ENCODE results near the gene ARHGAP26.

ARHGAP26 gene

GRCh38 chr5:143213231-143213850 is 443.2 kb downstream of the ARHGAP26 start:
- DNase-seq (ENCODE audit: low spot score in 2 of 2) (no peak), ATAC-seq (ENCODE audit: low read depth) (no peak)
- H3K9me3 Mint-ChIP-seq = peaks cover 1% of the 10 kb centered on the region
- peaks cover 17% of the 10 kb centered on the region for H3K4me1 Mint-ChIP-seq
- no peak overlapping the region for H3K4me3 Mint-ChIP-seq
- H3K27me3 Mint-ChIP-seq = peaks cover 2% of the 10 kb centered on the region
- peaks cover 16% of the 10 kb centered on the region for H3K36me3 Mint-ChIP-seq
- no peak overlapping the region for H3K27ac Mint-ChIP-seq

GRCh38 chr5:143213851-143214363 is 443.7 kb downstream of the ARHGAP26 start:
- ATAC-seq (ENCODE audit: low read depth) (no peak), DNase-seq (ENCODE audit: low spot score in 2 of 2) (no peak)
- Mint-ChIP-seq H3K36me3 (peaks cover 16% of the 10 kb centered on the region), H3K9me3 (peaks cover 1% of the 10 kb centered on the region), H3K27me3 (peaks cover 2% of the 10 kb centered on the region), H3K27ac (no peak overlapping the region), H3K4me3 (no peak overlapping the region), H3K4me1 (peaks cover 17% of the 10 kb centered on the region)

GRCh38 chr5:143214458-143214857 is 444.3 kb downstream of the ARHGAP26 start:
- Mint-ChIP-seq H3K27ac (no peak overlapping the region), H3K27me3 (peaks cover 2% of the 10 kb centered on the region), H3K4me1 (peaks cover 17% of the 10 kb centered on the region), H3K9me3 (no peaks in the 10 kb centered on the region), H3K4me3 (no peak overlapping the region), H3K36me3 (peaks cover 14% of the 10 kb centered on the region)
- DNase-seq (ENCODE audit: low spot score in 2 of 2) (no peak), ATAC-seq (ENCODE audit: low read depth) (no peak)

- Mint-ChIP-seq H3K9me3 (no peaks in the 10 kb centered on the region), H3K4me3 (no peak overlapping the region), H3K36me3 (peaks cover 13% of the 10 kb centered on the region), H3K27me3 (peaks cover 2% of the 10 kb centered on the region), H3K27ac (no peak overlapping the region), H3K4me1 (peaks cover 17% of the 10 kb centered on the region)
- ATAC-seq (ENCODE audit: low read depth) (no peak), DNase-seq (ENCODE audit: low spot score in 2 of 2) (no peak)
Observed at GRCh38 chr5:143214890-143215289, 444.7 kb downstream of the ARHGAP26 start.

- Mint-ChIP-seq H3K4me3 (no peak overlapping the region), H3K9me3 (no peaks in the 10 kb centered on the region), H3K27ac (peak overlapping the region; percentile 39), H3K27me3 (no peaks in the 10 kb centered on the region), H3K4me1 (peaks cover 17% of the 10 kb centered on the region), H3K36me3 (peaks cover 10% of the 10 kb centered on the region)
- DNase-seq (ENCODE audit: low spot score in 2 of 2) = no peak
- ATAC-seq (ENCODE audit: low read depth) = no peak
Observed at GRCh38 chr5:143215690-143216089, 445.5 kb downstream of the ARHGAP26 start.

GRCh38 chr5:143216211-143216610 is 446.0 kb downstream of the ARHGAP26 start:
- no peaks in the 10 kb centered on the region for H3K9me3 Mint-ChIP-seq
- H3K4me1 Mint-ChIP-seq = peaks cover 17% of the 10 kb centered on the region
- ATAC-seq (ENCODE audit: low read depth) (no peak), DNase-seq (ENCODE audit: low spot score in 2 of 2) (no peak)
- peaks cover 10% of the 10 kb centered on the region for H3K36me3 Mint-ChIP-seq
- H3K27me3 Mint-ChIP-seq = no peaks in the 10 kb centered on the region
- no peak overlapping the region for H3K27ac Mint-ChIP-seq
- H3K4me3 Mint-ChIP-seq = no peak overlapping the region

GRCh38 chr5:143217065-143217803 is 447.1 kb downstream of the ARHGAP26 start:
- Mint-ChIP-seq H3K4me3 (no peak overlapping the region), H3K9me3 (no peaks in the 10 kb centered on the region), H3K36me3 (peaks cover 8% of the 10 kb centered on the region), H3K27me3 (no peaks in the 10 kb centered on the region), H3K27ac (no peak overlapping the region), H3K4me1 (peaks cover 23% of the 10 kb centered on the region)
- ATAC-seq (ENCODE audit: low read depth) (no peak), DNase-seq (ENCODE audit: low spot score in 2 of 2) (no peak)

- H3K4me1 Mint-ChIP-seq = peaks cover 29% of the 10 kb centered on the region
- H3K27ac Mint-ChIP-seq = no peak overlapping the region
- no peak for DNase-seq (ENCODE audit: low spot score in 2 of 2)
- peaks cover 8% of the 10 kb centered on the region for H3K36me3 Mint-ChIP-seq
- no peak overlapping the region for H3K4me3 Mint-ChIP-seq
- H3K9me3 Mint-ChIP-seq = no peaks in the 10 kb centered on the region
- no peak for ATAC-seq (ENCODE audit: low read depth)
- H3K27me3 Mint-ChIP-seq = no peaks in the 10 kb centered on the region
Observed at GRCh38 chr5:143217804-143218160, 447.6 kb downstream of the ARHGAP26 start.

- Mint-ChIP-seq H3K27ac (no peak overlapping the region), H3K27me3 (no peaks in the 10 kb centered on the region)
Observed at GRCh38 chr5:143218517-143219170, 448.5 kb downstream of the ARHGAP26 start.

GRCh38 chr5:143219696-143220095 is 449.5 kb downstream of the ARHGAP26 start:
- no peaks in the 10 kb centered on the region for H3K27me3 Mint-ChIP-seq
- no peak overlapping the region for H3K27ac Mint-ChIP-seq
- ATAC-seq (ENCODE audit: low read depth) = no peak
- peaks cover 8% of the 10 kb centered on the region for H3K36me3 Mint-ChIP-seq
- DNase-seq (ENCODE audit: low spot score in 2 of 2) = no peak
- no peaks in the 10 kb centered on the region for H3K9me3 Mint-ChIP-seq
- H3K4me3 Mint-ChIP-seq = no peak overlapping the region
- H3K4me1 Mint-ChIP-seq = peaks cover 30% of the 10 kb centered on the region

More at GRCh38 chr5:143218517-143219170, 448.5 kb downstream of the ARHGAP26 start:
- ATAC-seq (ENCODE audit: low read depth) (no peak), DNase-seq (ENCODE audit: low spot score in 2 of 2) (no peak)
- Mint-ChIP-seq H3K4me1 (peaks cover 32% of the 10 kb centered on the region), H3K4me3 (no peak overlapping the region), H3K36me3 (peaks cover 8% of the 10 kb centered on the region), H3K9me3 (no peaks in the 10 kb centered on the region)

GRCh38 chr5:143220748-143221251 is 450.6 kb downstream of the ARHGAP26 start:
- H3K4me1 Mint-ChIP-seq = peaks cover 25% of the 10 kb centered on the region
- DNase-seq (ENCODE audit: low spot score in 2 of 2) (no peak), ATAC-seq (ENCODE audit: low read depth) (no peak)
- H3K9me3 Mint-ChIP-seq = no peaks in the 10 kb centered on the region
- peak overlapping the region; percentile 97 for H3K27ac Mint-ChIP-seq
- peaks cover 4% of the 10 kb centered on the region for H3K36me3 Mint-ChIP-seq
- no peaks in the 10 kb centered on the region for H3K27me3 Mint-ChIP-seq
- H3K4me3 Mint-ChIP-seq = no peak overlapping the region

GRCh38 chr5:143222287-143223231 is 452.4 kb downstream of the ARHGAP26 start:
- Mint-ChIP-seq H3K9me3 (no peaks in the 10 kb centered on the region), H3K4me1 (peaks cover 25% of the 10 kb centered on the region), H3K27me3 (no peaks in the 10 kb centered on the region), H3K36me3 (no peaks in the 10 kb centered on the region), H3K27ac (peak overlapping the region; percentile 97), H3K4me3 (peak overlapping the region; percentile 82)
- ATAC-seq (ENCODE audit: low read depth) (peak; percentile 90), DNase-seq (ENCODE audit: low spot score in 2 of 2) (peak; percentile 40 to 41)

GRCh38 chr5:143224672-143225071 is 454.5 kb downstream of the ARHGAP26 start:
- no peak for DNase-seq (ENCODE audit: low spot score in 2 of 2)
- peaks cover 22% of the 10 kb centered on the region for H3K4me1 Mint-ChIP-seq
- no peak for ATAC-seq (ENCODE audit: low read depth)
- no peak overlapping the region for H3K4me3 Mint-ChIP-seq
- H3K9me3 Mint-ChIP-seq = no peaks in the 10 kb centered on the region
- H3K27me3 Mint-ChIP-seq = no peaks in the 10 kb centered on the region
- H3K36me3 Mint-ChIP-seq = no peaks in the 10 kb centered on the region
- no peak overlapping the region for H3K27ac Mint-ChIP-seq
